GM21390 (cell line): Measurements from ENCODE around the gene NES.
A peak's percentile ranks its signal among the peaks of the same experiment; 100 is the strongest.

Experiments
- ATAC-seq: cut with Tn5 transposase; IDR thresholded peaks from one replicate; pipeline ENCODE4 v1.9.1; 2021; ENCODE audit not compliant: unreplicated experiment

NES gene

DNA sequence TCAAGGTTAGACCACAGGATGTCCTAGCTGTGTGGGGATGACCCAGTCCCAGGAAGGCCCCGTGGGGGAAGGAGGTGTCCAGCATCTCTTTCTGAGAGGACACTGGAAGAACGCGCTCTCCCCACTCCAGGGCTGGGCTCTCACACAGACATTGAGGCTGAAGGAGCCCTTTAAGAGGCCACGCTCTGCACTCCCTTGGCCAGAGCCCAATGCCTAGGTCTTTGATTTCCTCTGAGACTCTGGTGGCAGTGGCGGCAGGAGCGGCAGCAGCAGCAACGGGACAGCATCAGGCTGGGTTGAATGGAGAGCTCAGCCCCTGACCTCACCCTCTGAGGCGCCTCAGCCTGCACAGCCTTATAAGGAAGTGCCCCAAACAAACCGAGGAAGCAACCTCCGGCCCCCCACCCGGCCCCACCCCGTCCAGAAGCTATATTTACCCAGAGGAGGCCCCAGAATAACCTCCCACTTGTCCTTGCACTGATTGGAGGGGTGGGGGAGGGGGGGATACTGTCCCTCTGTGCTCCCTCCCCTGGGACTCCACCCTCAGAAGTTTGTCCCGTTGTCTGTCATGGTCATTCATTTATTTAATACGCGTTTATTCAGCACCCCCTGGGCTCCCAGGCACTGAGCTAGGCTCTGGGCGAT lies 12.3 kb downstream of the NES start:
- no peak for ATAC-seq

- ATAC-seq = no peak
These were observed 13.0 kb downstream of the NES start for GRCh38 chr1:156664046-156664766.

DNA sequence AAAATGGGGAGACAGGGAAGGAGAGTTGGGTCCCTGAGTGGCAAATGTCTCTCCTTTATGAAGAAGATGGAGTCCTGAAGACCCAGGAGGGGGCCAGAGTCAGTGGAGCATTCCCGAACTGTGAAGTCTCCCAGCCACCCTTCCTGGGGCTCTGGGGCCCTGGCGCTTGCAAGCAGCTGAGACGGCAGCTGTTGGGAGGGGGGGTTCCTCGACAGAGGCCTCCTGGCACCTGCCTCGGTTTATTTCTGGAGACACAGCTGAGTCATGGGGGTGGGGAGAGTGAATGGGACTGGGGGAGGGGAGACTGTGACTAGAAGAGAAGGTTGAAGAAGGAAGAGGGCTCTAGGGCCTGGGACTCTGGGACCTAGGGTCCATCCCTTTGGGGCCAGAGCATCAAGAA lies 14.0 kb downstream of the NES start:
- no peak for ATAC-seq

GRCh38 chr1:156662800-156663055 lies 14.5 kb downstream of the NES start:
- no peak for ATAC-seq

DNA sequence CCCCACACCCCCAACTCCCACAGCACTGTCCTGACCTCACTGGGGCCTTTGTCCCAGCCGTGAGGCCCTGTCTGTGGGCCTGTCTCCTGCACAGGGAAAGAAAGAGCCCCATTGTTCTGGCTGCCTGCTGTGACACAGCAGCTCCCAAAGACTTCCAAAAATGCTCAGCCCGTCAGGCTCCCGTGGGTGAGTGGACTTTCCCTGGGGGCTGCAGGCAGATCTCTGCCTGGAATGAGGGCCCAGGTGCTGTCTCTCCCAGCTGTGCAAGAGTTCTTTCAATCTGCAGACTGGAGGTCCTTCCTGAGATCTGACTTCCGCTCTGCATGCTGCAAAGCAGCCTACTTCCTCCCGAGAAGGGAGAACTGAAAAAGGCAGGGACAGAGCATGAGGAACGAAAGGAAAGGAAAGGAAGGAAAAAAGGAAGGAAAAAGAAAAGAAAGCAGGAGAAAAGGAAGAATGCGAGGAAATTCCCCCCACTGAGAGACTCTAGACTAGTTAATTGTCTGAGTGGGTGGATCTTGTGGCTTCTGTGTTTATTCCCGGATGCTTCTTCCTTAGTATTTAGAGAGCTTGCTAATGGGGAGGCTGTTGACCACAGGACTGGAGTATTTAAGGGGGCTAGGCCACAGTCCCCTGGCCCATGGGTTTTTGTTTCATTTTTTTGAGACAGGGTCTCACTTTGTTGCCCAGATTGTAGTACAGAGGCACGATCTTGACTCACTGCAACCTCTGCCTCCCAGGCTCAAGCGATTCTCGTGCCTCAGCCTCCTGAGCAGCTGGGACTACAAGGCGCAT lies 15.0 kb downstream of the NES start:
- ATAC-seq = no peak

DNA sequence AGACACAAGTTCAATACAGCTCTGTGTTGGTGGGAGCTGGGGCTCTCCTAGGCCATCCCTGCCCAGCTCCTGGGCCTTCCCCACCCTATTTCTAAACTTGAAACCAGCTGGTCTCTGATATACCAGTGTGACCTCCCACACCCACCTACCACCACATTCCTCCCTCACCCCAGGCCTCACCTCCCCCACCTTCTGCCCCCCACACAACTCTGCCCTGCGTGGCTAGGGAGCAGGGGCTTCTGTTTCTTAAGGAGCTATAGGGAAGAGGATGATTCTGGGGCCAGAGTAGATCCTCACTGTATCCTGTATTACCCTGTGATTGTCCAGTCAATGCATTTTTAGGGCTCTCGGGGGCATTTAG lies 16.5 kb downstream of the NES start:
- no peak for ATAC-seq

DNA sequence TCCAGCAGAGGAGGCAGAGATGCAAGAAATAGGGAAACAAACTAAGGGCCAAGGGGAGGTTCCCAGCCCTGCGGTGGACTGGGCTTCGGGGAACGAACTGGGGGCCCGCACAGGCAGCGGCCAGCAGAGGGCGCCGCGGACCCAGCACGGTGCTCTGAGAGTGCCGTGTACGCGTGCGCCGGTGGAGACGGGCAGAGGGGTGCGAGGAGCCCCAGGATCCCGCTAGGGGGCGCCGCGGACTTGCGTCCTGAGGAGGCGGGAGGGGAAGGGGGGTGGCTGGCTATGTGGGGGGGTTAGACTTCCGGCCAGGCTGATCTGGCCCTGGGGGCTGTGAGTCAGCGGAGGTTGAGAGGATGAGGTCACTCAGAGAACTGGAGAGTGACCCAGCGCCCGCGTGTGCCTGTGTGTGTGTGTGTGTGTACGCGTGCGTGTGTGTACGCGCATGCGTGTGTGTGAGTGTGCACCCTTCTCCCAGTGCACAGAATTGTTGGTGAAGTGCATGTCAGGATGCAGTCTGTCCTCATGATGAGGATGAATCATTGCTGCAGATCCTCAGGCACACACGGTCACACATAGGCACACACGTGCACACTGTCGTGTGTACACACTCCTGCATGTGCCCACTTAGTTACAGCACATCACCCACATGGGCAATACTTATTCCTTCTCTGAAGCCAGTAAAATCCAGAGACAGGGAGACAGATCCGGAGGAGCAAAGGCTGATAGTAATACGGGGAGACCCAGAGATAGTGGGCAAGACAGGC lies 17.0 kb downstream of the NES start:
- ATAC-seq = peak; percentile 50

DNA sequence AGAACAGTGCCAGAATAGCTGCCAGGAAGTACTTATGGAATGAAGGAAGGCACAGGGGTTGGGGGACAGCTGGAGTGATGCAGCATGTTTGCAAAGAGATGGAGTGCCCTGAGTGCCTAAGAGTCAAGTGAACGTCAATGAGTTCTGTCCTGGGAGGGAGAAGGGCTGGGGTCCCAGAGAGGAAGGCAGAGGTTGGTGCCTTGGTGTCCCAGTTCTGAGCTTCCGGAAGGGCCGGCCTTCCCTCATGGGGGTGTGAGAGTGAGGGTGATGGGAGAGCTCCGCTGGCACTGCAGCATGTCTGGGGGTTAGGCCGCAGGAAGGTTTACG lies 17.6 kb downstream of the NES start:
- no peak for ATAC-seq

DNA sequence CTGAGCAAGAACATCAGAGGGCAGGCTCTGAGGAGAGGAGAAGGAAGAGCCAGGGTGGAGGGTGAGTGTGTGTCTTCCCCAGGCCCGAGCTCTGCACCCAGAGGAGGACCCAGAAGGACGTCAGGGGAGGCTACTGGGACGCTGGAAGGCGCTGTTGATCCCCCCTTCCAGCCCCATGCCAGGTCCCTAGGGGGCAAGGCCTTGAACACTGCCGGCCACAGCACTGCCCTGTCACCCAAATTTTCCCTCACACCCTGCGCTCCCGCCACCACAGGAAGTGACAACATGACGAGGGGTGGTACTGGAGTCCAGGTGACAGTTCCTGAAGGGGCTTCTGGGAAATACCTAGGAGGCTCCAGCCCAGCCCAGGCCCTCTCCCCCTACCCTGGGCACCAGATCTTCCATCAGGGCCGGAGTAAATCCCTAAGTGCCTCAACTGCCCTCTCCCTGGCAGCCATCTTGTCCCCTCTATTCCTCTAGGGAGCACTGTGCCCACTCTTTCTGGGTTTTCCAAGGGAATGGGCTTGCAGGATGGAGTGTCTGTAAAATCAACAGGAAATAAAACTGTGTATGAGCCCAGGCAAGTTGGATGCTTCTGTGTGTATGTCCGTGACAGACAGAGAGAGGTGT lies 18.1 kb downstream of the NES start:
- ATAC-seq = no peak

- ATAC-seq = no peak
These were observed 18.7 kb downstream of the NES start for GRCh38 chr1:156658496-156658895.

DNA sequence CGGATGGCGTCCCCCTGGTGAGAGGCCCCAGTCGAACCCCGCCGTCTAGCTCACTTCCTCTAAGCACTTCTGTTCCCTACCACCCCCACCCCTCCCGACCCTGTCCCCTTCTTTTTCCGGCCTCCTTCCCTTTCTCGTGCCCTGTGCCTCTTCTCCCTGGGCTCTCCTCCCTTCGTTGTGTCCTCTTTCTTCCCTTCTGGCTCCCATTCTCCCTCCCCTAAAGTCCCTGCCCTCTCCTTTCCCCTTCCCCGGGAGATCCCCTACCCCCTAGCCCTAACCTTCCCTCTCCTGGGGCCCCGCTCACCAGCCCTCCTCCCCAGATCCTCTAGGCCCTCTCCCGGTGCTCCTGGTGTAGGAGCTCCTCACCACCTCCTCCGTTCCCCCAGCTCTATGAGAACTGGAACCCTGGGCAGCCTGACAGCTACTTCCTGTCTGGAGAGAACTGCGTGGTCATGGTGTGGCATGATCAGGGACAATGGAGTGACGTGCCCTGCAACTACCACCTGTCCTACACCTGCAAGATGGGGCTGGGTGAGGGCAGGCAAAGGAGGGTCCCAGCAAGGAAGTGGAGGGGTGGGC lies 19.4 kb downstream of the NES start:
- no peak for ATAC-seq

DNA sequence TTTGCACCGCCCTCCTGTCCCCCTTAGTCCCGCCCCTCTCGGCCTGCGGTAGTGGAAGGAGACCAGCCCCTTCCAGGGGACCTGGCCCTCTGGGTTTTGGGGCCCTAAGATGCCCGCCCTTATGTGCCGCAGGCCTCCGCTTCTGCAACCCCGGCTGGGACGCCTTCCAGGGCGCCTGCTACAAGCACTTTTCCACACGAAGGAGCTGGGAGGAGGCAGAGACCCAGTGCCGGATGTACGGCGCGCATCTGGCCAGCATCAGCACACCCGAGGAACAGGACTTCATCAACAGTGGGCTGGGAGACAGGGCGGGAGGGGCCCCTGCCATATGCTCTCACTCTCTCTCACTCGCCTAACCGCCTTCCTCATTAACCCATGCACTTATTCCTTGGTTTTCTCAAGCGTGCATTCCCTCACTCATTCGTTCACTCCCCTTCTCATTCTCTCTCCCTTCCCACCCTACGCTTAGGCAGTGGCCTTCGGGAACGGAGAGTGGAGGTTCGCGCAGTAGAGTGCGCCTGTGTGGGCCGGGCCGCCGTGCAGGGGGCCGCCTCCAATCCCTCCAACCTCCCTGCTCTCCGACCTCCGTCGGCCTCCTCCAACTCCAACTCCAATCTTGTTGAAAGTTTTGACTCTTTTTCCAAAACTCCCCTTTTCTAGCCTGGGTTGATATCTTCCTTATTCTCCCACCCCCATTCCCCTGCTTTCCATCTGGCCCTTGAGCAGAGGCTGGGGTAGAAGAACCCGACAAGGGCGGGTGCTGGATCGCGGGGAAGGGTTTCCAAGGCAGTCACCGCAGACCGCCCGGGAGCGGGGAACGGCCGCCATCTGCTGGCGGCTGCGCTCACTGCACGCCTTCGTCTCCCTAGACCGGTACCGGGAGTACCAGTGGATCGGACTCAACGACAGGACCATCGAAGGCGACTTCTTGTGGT lies 20.1 kb downstream of the NES start:
- ATAC-seq = no peak

GRCh38 chr1:156655904-156656516 lies 21.2 kb downstream of the NES start:
- no peak for ATAC-seq

GRCh38 chr1:156655151-156655903 lies 21.9 kb downstream of the NES start:
- no peak for ATAC-seq

DNA sequence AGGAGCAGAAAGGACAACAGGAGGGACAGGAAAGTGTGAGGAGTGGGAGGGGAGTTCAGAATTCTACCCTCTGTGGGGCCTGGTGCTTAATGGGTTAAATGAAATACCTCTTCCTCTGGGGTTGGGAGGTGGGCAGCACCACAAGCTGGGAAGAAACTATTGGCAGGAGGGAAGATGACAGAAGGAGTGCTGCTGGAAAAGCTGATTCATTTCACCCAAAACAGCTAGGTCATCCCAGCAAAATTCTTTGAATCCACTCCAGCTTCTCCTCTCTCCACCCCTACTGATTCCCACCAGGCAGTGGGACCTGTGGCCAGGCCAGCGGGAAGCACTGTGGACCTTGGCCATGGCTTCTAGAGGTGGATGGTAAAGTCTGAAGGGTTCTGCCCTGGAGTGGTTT lies 22.5 kb downstream of the NES start:
- no peak for ATAC-seq

DNA sequence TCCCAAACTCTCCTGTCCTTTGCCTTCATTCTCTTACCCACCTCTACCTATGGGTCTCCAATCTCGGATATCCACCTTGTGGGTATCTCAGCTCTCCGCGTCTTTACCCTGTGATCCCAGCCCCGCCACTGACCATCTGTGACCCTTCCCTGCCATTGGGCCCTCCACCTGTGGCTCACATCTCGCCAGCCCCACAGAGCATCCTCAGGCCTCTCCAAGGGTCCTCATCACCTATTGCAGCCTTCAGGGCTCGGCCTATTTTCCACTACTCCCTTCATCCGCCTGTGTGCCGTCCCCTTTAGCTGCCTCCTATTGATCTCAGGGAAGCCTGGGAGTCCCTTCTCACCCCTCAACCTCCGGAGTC lies 24.2 kb downstream of the NES start:
- no peak for ATAC-seq

- no peak for ATAC-seq
These were observed 24.8 kb downstream of the NES start for GRCh38 chr1:156652131-156652991.

- ATAC-seq = no peak
These were observed 28.3 kb downstream of the NES start for GRCh38 chr1:156648951-156649350.
